Measurements from ENCODE around the gene SRP72.

DNA sequence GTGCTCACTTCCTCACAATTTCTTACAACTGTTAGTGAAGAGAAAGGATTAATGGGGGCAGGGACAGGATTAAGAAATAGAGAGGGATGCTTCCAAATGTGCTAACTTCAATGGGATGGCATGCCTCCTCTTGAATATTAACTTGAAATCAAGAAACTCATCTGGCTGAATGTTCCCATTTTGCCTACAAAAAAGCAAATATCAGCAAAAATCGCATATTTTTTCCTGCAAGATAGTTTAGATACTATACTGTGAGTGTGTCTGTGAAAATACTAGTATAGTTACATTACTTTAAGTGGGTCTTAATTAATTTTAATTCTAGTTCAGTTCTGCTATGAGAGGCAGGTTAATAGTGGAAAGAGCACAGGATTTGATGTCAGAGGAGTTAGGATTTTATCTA, 26.4 kb upstream of the SRP72 start:
- TF ChIP-seq, protein P1, sequence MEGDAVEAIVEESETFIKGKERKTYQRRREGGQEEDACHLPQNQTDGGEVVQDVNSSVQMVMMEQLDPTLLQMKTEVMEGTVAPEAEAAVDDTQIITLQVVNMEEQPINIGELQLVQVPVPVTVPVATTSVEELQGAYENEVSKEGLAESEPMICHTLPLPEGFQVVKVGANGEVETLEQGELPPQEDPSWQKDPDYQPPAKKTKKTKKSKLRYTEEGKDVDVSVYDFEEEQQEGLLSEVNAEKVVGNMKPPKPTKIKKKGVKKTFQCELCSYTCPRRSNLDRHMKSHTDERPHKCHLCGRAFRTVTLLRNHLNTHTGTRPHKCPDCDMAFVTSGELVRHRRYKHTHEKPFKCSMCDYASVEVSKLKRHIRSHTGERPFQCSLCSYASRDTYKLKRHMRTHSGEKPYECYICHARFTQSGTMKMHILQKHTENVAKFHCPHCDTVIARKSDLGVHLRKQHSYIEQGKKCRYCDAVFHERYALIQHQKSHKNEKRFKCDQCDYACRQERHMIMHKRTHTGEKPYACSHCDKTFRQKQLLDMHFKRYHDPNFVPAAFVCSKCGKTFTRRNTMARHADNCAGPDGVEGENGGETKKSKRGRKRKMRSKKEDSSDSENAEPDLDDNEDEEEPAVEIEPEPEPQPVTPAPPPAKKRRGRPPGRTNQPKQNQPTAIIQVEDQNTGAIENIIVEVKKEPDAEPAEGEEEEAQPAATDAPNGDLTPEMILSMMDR (IDR thresholded peaks at IDR 0.05; ENCODE audit: control extremely low read depth in 1 of 3, insufficient read depth in 1 of 3, low read depth in 1 of 3, low read length in 3 of 3): no peak
- TF ChIP-seq RBBP5 (IDR thresholded peaks at IDR 0.05; ENCODE audit: borderline replicate concordance, low read depth, low read length) (no peak), RAD21 (IDR thresholded peaks at IDR 0.05 in 1 of 2, conservative IDR thresholded peaks at IDR 0.05 in 1 of 2; ENCODE audit: low read depth in 2 of 2, low read length in 2 of 2) (no peak), SIX5 (IDR thresholded peaks at IDR 0.05; ENCODE audit: low read depth, low read length) (no peak), ATF3 (IDR thresholded peaks at IDR 0.05; ENCODE audit: insufficient read depth, low read depth, low read length) (no peak), CBX5 (IDR thresholded peaks at IDR 0.05; ENCODE audit: low read depth, low read length) (no peak)
- TF ChIP-seq, protein P2, sequence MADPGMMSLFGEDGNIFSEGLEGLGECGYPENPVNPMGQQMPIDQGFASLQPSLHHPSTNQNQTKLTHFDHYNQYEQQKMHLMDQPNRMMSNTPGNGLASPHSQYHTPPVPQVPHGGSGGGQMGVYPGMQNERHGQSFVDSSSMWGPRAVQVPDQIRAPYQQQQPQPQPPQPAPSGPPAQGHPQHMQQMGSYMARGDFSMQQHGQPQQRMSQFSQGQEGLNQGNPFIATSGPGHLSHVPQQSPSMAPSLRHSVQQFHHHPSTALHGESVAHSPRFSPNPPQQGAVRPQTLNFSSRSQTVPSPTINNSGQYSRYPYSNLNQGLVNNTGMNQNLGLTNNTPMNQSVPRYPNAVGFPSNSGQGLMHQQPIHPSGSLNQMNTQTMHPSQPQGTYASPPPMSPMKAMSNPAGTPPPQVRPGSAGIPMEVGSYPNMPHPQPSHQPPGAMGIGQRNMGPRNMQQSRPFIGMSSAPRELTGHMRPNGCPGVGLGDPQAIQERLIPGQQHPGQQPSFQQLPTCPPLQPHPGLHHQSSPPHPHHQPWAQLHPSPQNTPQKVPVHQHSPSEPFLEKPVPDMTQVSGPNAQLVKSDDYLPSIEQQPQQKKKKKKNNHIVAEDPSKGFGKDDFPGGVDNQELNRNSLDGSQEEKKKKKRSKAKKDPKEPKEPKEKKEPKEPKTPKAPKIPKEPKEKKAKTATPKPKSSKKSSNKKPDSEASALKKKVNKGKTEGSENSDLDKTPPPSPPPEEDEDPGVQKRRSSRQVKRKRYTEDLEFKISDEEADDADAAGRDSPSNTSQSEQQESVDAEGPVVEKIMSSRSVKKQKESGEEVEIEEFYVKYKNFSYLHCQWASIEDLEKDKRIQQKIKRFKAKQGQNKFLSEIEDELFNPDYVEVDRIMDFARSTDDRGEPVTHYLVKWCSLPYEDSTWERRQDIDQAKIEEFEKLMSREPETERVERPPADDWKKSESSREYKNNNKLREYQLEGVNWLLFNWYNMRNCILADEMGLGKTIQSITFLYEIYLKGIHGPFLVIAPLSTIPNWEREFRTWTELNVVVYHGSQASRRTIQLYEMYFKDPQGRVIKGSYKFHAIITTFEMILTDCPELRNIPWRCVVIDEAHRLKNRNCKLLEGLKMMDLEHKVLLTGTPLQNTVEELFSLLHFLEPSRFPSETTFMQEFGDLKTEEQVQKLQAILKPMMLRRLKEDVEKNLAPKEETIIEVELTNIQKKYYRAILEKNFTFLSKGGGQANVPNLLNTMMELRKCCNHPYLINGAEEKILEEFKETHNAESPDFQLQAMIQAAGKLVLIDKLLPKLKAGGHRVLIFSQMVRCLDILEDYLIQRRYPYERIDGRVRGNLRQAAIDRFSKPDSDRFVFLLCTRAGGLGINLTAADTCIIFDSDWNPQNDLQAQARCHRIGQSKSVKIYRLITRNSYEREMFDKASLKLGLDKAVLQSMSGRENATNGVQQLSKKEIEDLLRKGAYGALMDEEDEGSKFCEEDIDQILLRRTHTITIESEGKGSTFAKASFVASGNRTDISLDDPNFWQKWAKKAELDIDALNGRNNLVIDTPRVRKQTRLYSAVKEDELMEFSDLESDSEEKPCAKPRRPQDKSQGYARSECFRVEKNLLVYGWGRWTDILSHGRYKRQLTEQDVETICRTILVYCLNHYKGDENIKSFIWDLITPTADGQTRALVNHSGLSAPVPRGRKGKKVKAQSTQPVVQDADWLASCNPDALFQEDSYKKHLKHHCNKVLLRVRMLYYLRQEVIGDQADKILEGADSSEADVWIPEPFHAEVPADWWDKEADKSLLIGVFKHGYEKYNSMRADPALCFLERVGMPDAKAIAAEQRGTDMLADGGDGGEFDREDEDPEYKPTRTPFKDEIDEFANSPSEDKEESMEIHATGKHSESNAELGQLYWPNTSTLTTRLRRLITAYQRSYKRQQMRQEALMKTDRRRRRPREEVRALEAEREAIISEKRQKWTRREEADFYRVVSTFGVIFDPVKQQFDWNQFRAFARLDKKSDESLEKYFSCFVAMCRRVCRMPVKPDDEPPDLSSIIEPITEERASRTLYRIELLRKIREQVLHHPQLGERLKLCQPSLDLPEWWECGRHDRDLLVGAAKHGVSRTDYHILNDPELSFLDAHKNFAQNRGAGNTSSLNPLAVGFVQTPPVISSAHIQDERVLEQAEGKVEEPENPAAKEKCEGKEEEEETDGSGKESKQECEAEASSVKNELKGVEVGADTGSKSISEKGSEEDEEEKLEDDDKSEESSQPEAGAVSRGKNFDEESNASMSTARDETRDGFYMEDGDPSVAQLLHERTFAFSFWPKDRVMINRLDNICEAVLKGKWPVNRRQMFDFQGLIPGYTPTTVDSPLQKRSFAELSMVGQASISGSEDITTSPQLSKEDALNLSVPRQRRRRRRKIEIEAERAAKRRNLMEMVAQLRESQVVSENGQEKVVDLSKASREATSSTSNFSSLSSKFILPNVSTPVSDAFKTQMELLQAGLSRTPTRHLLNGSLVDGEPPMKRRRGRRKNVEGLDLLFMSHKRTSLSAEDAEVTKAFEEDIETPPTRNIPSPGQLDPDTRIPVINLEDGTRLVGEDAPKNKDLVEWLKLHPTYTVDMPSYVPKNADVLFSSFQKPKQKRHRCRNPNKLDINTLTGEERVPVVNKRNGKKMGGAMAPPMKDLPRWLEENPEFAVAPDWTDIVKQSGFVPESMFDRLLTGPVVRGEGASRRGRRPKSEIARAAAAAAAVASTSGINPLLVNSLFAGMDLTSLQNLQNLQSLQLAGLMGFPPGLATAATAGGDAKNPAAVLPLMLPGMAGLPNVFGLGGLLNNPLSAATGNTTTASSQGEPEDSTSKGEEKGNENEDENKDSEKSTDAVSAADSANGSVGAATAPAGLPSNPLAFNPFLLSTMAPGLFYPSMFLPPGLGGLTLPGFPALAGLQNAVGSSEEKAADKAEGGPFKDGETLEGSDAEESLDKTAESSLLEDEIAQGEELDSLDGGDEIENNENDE (IDR thresholded peaks at IDR 0.05; ENCODE audit: insufficient replicate concordance, low read length): no peak
